GM23338 (cell line): ENCODE results near the gene PAMR1. TPM values are rescaled to one million over a fixed set of nuclear protein-coding genes. Genes with fewer than 3 reads are reported as not detected.
A peak's percentile ranks its signal among the peaks of the same experiment; 100 is the strongest.

Source experiments
- ATAC-seq: fragments of 200-7000 bp; cut with Tn5 transposase; 3 replicates; pipeline ENCODE4 v1.9.1; 2020
- DNase-seq: peaks from one replicate; pipeline ENCODE4 v3.0.0-alpha.2; 2015; ENCODE audit warnings: low spot score
- H2AFZ ChIP-seq: fragments of 200-600 bp; sonication (generic); 2 replicates; pipeline ENCODE4 v1.8.0; 2016; ENCODE audit warnings: antibody characterized with exemption, mild to moderate bottlenecking, moderate library complexity
- H3F3A ChIP-seq: fragments of 200-600 bp; sonication (generic); replicated peaks from 2 replicates; pipeline ENCODE4 v1.8.0; 2017; ENCODE audit warnings: antibody characterized with exemption, mixed run types, low read depth
- H3K27ac ChIP-seq: fragments of 200-600 bp; sonication (generic); 2 replicates; pipeline ENCODE4 v1.6.1; 2016; ENCODE audit warnings: low read depth
- H3K27me3 ChIP-seq: fragments of 200-600 bp; sonication (generic); 2 replicates; pipeline ENCODE4 v1.8.0; 2016; ENCODE audit warnings: mild to moderate bottlenecking, mixed run types, moderate library complexity; ENCODE audit not compliant: insufficient read depth
- H3K36me3 ChIP-seq: fragments of 200-600 bp; sonication (generic); 2 replicates; pipeline ENCODE4 v1.8.0; 2016; ENCODE audit warnings: mild to moderate bottlenecking; ENCODE audit not compliant: insufficient read depth
- H3K4me1 ChIP-seq: fragments of 200-600 bp; sonication (generic); 2 replicates; pipeline ENCODE4 v1.8.0; 2016; ENCODE audit warnings: mild to moderate bottlenecking, moderate library complexity; ENCODE audit not compliant: insufficient read depth
- H3K4me2 ChIP-seq: fragments of 200-600 bp; sonication (generic); 2 replicates; pipeline ENCODE4 v1.7.1; 2017; ENCODE audit warnings: mixed run types
- H3K4me3 ChIP-seq: fragments of 200-600 bp; sonication (generic); 2 replicates; pipeline ENCODE4 v1.6.1; 2016; ENCODE audit warnings: mixed run types
- H3K79me2 ChIP-seq: fragments of 200-600 bp; sonication (generic); replicated peaks from 2 replicates; pipeline ENCODE4 v1.8.0; 2017; ENCODE audit warnings: mild to moderate bottlenecking; ENCODE audit not compliant: insufficient read depth
- H3K9me2 ChIP-seq: fragments of 200-600 bp; sonication (generic); 2 replicates; pipeline ENCODE4 v1.8.0; 2017; ENCODE audit not compliant: insufficient read depth
- H4K20me1 ChIP-seq: fragments of 200-600 bp; sonication (generic); replicated peaks from 2 replicates; pipeline ENCODE4 v1.8.0; 2017; ENCODE audit warnings: mild to moderate bottlenecking; ENCODE audit not compliant: insufficient read depth
- H3K27ac Mint-ChIP-seq: 2 replicates; pipeline ENCODE4 v1.8.0; 2020; ENCODE audit warnings: inconsistent platforms, mild to moderate bottlenecking, moderate library complexity, mixed read lengths
- H3K27me3 Mint-ChIP-seq: 3 replicates; pipeline ENCODE4 v1.8.0; 2022; ENCODE audit warnings: low read depth, mild to moderate bottlenecking, moderate library complexity, mixed read lengths, inconsistent platforms; ENCODE audit not compliant: insufficient read depth, poor library complexity
- H3K36me3 Mint-ChIP-seq: 3 replicates; pipeline ENCODE4 v1.8.0; 2021; ENCODE audit warnings: low read depth, mild to moderate bottlenecking, inconsistent platforms, moderate library complexity, mixed read lengths
- H3K4me1 Mint-ChIP-seq: 3 replicates; pipeline ENCODE4 v1.8.0; 2020; ENCODE audit warnings: mild to moderate bottlenecking, inconsistent platforms, mixed read lengths
- H3K4me3 Mint-ChIP-seq: 3 replicates; pipeline ENCODE4 v1.8.0; 2021; ENCODE audit warnings: moderate library complexity, mild to moderate bottlenecking, inconsistent platforms, mixed read lengths
- H3K9me3 Mint-ChIP-seq: 3 replicates; pipeline ENCODE4 v1.8.0; 2020; ENCODE audit warnings: moderate library complexity, mild to moderate bottlenecking, inconsistent platforms, mixed read lengths
- CREB1 ChIP-seq: fragments of 250-450 bp; sonication (Bioruptor Pico); IDR thresholded peaks from 2 replicates; pipeline ENCODE4 v1.5.0; 2020; ENCODE audit warnings: low read depth, mild to moderate bottlenecking, moderate library complexity
- EZH2phosphoT487 ChIP-seq: fragments of 200-600 bp; sonication (generic); IDR thresholded peaks from one replicate; pipeline ENCODE4 v1.8.1; 2018; ENCODE audit warnings: antibody characterized with exemption; ENCODE audit not compliant: unreplicated experiment
- JUNB ChIP-seq: IDR thresholded peaks from one replicate; pipeline ENCODE4 v1.6.1; 2016; ENCODE audit warnings: antibody characterized with exemption; ENCODE audit not compliant: unreplicated experiment
- NANOG ChIP-seq: IDR thresholded peaks from 2 replicates; pipeline ENCODE4 v1.6.1; 2016; ENCODE audit warnings: antibody characterized with exemption, borderline replicate concordance
- POLR2AphosphoS5 ChIP-seq: IDR thresholded peaks from 2 replicates; pipeline ENCODE4 v1.6.1; 2016; ENCODE audit warnings: antibody characterized with exemption, low read depth
- REST ChIP-seq: IDR thresholded peaks from one replicate; pipeline ENCODE4 v1.6.1; 2018; ENCODE audit warnings: antibody characterized with exemption; ENCODE audit not compliant: unreplicated experiment
- STAT1 ChIP-seq: IDR thresholded peaks from one replicate; pipeline ENCODE4 v1.6.1; 2016; ENCODE audit warnings: antibody characterized with exemption; ENCODE audit not compliant: unreplicated experiment
- ZNF331 ChIP-seq: fragments of 250-450 bp; sonication (Bioruptor Pico); IDR thresholded peaks from 2 replicates; pipeline ENCODE4 v1.5.0; 2020; ENCODE audit warnings: low read depth, mild to moderate bottlenecking, moderate library complexity
- polyA plus RNA-seq: library from polyadenylated mRNA; unstranded; fragments of >200 nt; fragmentation: Nextera tagmentation; extraction: Ambion mirVana; gene quantifications from 2 replicates; pipeline ENCODE4 v1.2.1, GENCODE V29; 2016
- total RNA-seq: library from RNA; depleted of rRNA; stranded (reverse); fragments of >200 nt; shearing (Covaris generic); gene quantifications from 2 replicates; pipeline ENCODE4 v1.2.3, GENCODE V29; 2014
- TF ChIP-seq, protein P1 (sequence below): IDR thresholded peaks from 2 replicates; pipeline ENCODE4 v1.6.1; 2016; ENCODE audit warnings: antibody characterized with exemption
- TF ChIP-seq, protein P2 (sequence below), 2 experiments: fragments of 200-600 bp in 1 of 2; sonication (generic) in 1 of 2; conservative IDR thresholded peaks; 2 replicates each; pipeline versions ENCODE4 v1.5.1 to v1.6.1; 2016 to 2017; ENCODE audit warnings: antibody characterized with exemption in 2 of 2, low read depth in 2 of 2, mild to moderate bottlenecking in 2 of 2, moderate library complexity in 1 of 2

The PAMR1 gene
- total and polyA plus RNA-seq, 2 experiments from 2014 or later, result 1.6 to 3.1 TPM

DNA sequence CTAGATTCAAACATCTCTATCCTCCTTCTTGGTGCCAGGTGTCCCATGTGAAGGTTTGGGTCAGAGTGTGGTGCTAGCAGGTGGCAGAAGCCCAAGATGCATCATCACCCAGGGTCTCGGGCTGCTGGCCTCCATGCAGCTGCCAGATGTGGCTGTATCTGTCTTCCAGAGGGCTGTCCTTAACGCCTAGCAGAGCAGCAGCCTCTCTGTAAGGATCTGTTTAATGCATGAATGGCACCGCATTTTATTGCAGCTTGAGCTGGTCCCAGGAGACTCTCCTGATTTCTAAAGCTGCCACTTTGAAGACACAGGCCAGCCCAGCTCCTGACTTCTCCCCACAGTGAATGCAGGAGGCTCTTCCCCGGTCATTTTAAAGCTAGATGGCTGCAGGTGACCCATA, 132.3 kb downstream of the PAMR1 start:
- no peak for ATAC-seq
- peaks cover 5% of the 10 kb centered on the region for H3K27me3 Mint-ChIP-seq
- no peak overlapping the region for H3K4me2 ChIP-seq
- no peak overlapping the region for H3K4me3 ChIP-seq
- TF ChIP-seq STAT1 (no peak), EZH2phosphoT487 (no peak), CREB1 (CRISPR knock-in tag) (no peak), NANOG (no peak), JUNB (no peak)
- TF ChIP-seq, protein P1, sequence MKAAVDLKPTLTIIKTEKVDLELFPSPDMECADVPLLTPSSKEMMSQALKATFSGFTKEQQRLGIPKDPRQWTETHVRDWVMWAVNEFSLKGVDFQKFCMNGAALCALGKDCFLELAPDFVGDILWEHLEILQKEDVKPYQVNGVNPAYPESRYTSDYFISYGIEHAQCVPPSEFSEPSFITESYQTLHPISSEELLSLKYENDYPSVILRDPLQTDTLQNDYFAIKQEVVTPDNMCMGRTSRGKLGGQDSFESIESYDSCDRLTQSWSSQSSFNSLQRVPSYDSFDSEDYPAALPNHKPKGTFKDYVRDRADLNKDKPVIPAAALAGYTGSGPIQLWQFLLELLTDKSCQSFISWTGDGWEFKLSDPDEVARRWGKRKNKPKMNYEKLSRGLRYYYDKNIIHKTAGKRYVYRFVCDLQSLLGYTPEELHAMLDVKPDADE, result no peak
- TF ChIP-seq, protein P2, sequence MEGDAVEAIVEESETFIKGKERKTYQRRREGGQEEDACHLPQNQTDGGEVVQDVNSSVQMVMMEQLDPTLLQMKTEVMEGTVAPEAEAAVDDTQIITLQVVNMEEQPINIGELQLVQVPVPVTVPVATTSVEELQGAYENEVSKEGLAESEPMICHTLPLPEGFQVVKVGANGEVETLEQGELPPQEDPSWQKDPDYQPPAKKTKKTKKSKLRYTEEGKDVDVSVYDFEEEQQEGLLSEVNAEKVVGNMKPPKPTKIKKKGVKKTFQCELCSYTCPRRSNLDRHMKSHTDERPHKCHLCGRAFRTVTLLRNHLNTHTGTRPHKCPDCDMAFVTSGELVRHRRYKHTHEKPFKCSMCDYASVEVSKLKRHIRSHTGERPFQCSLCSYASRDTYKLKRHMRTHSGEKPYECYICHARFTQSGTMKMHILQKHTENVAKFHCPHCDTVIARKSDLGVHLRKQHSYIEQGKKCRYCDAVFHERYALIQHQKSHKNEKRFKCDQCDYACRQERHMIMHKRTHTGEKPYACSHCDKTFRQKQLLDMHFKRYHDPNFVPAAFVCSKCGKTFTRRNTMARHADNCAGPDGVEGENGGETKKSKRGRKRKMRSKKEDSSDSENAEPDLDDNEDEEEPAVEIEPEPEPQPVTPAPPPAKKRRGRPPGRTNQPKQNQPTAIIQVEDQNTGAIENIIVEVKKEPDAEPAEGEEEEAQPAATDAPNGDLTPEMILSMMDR (conservative IDR thresholded peaks at IDR 0.05; ENCODE audit: low read depth in 2 of 2), result no peak
- no peaks in the 10 kb centered on the region for H3F3A ChIP-seq
- no peaks in the 10 kb centered on the region for H3K27me3 ChIP-seq
- H3K4me1 ChIP-seq, result no peaks in the 10 kb centered on the region
- peaks cover 6% of the 10 kb centered on the region; the same call in 2 of the 3 replicates for H3K4me1 Mint-ChIP-seq
- no peak overlapping the region for H2AFZ ChIP-seq
- DNase-seq, result no peak
- peaks cover 5% of the 10 kb centered on the region; the same call in 2 of the 3 replicates for H3K9me3 Mint-ChIP-seq
- peaks cover 3% of the 10 kb centered on the region; the same call in 1 of the 2 replicates for H3K9me2 ChIP-seq
- H3K27ac ChIP-seq, result no peak overlapping the region
- no peaks in the 10 kb centered on the region for H3K36me3 Mint-ChIP-seq
- H3K79me2 ChIP-seq, result no peaks in the 10 kb centered on the region
- no peak overlapping the region for H3K27ac Mint-ChIP-seq
- no peak overlapping the region for H3K4me3 Mint-ChIP-seq
- H4K20me1 ChIP-seq, result no peaks in the 10 kb centered on the region
- H3K36me3 ChIP-seq, result no peaks in the 10 kb centered on the region

GRCh38 chr11:35391922-35392688, 133.3 kb downstream of the PAMR1 start:
- Histone ChIP-seq H3K9me2 (no peaks in the 10 kb centered on the region), H3K36me3 (no peaks in the 10 kb centered on the region), H3K4me3 (no peak overlapping the region), H4K20me1 (no peaks in the 10 kb centered on the region), H3K27ac (no peak overlapping the region), H3K4me1 (no peaks in the 10 kb centered on the region), H3K4me2 (no peak overlapping the region), H3K79me2 (no peaks in the 10 kb centered on the region), H3F3A (no peaks in the 10 kb centered on the region), H3K27me3 (no peaks in the 10 kb centered on the region), H2AFZ (no peak overlapping the region)
- TF ChIP-seq REST, result no peak
- no peak for TF ChIP-seq STAT1
- no peak for TF ChIP-seq POLR2AphosphoS5
- TF ChIP-seq, protein P2 (conservative IDR thresholded peaks at IDR 0.05; ENCODE audit: low read depth in 2 of 2), result peak; percentile 92 to 97
- TF ChIP-seq ZNF331 (CRISPR knock-in tag), result no peak
- Mint-ChIP-seq H3K9me3 (peaks cover 3% of the 10 kb centered on the region; the same call in 2 of the 3 replicates), H3K4me3 (no peak overlapping the region), H3K27me3 (peaks cover 5% of the 10 kb centered on the region), H3K36me3 (no peaks in the 10 kb centered on the region), H3K4me1 (peaks cover 6% of the 10 kb centered on the region; the same call in 2 of the 3 replicates), H3K27ac (no peak overlapping the region)
- DNase-seq, result peak; percentile 90
- ATAC-seq, result peak; percentile 99
